Fibroblast of villous mesenchyme (primary cell): ENCODE measurements around the gene COPE. TPM values are rescaled to one million over a fixed set of nuclear protein-coding genes. Genes with fewer than 3 reads are reported as not detected.
A peak's percentile ranks its signal among the peaks of the same experiment; 100 is the strongest.

Source experiments
- DNase-seq: peaks from one replicate; pipeline ENCODE4 v3.0.0-alpha.2; 2010; ENCODE audit warnings: low read depth
- H3K4me3 ChIP-seq: 2 replicates; pipeline ENCODE4 v1.5.1; 2011; ENCODE audit warnings: low read depth, mild to moderate bottlenecking, low read length
- CTCF ChIP-seq: IDR thresholded peaks from 2 replicates; pipeline ENCODE4 v1.5.1; 2012; ENCODE audit warnings: low read depth, mild to moderate bottlenecking, low read length; ENCODE audit not compliant: insufficient read depth
- total RNA-seq: library from RNA; depleted of rRNA; stranded (reverse); fragments of >200 nt; gene quantifications from 2 replicates; pipeline ENCODE4 v1.2.3, GENCODE V29; 2012

The COPE gene
- total RNA-seq, 1 donor: 222 TPM

- DNase-seq: no peak
- TF ChIP-seq CTCF: no peak
- H3K4me3 ChIP-seq: no peak overlapping the region
These were observed 58.5 kb downstream of the COPE start for GRCh38 chr19:18860725-18861124.

DNA sequence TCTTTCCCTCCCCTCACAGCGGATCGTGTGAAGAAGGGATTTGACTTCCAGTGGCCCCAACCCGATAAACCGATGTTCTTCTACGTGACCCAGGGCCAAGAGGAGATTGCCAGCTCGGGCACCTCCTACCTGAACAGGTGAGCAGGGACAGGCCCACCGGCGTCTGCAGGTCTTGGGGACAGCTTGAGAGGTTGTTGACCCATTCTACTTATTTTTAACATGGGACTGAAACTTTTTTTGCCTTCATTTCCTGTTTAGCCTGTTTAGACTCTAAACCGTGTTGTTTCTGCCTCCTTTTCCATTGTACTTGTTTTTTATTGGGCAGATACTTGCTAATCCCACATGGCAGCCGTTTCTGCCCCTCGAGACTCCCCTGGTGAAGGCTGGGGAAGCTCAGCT lies 58.9 kb downstream of the COPE start:
- DNase-seq: no peak
- no peak for TF ChIP-seq CTCF
- no peak overlapping the region for H3K4me3 ChIP-seq

DNA sequence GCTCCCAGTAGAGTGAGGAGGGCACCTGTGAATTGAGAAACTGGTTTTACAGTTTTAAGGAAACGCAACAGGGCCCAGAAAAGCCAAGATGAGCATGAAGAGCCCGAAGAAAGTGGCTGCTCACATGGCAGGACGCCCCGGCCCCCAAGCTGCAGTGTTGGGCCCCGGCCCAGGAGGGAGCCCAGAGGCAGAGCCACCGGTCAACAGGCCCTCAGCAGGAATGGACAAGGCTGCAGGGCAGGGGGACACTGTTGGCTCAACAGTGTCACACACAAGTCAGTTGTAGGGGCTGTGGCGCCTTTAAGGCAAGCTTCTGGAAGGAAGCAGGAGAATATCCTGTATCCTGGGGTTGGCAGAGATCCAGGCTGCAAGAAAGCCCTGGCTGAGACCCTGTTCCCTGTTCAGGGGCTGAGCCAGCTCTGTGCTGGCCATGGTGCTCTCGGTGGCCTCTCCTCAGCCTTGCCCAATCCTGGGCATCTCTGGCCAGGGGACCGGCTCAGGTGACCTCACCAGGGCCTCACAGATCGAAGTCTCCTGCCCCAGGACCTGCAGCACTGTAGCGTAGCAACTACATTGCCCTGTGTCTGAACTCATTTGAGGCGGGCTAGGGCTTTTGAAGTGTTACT lies 59.4 kb downstream of the COPE start:
- no peak overlapping the region for H3K4me3 ChIP-seq
- DNase-seq: no peak
- no peak for TF ChIP-seq CTCF

DNA sequence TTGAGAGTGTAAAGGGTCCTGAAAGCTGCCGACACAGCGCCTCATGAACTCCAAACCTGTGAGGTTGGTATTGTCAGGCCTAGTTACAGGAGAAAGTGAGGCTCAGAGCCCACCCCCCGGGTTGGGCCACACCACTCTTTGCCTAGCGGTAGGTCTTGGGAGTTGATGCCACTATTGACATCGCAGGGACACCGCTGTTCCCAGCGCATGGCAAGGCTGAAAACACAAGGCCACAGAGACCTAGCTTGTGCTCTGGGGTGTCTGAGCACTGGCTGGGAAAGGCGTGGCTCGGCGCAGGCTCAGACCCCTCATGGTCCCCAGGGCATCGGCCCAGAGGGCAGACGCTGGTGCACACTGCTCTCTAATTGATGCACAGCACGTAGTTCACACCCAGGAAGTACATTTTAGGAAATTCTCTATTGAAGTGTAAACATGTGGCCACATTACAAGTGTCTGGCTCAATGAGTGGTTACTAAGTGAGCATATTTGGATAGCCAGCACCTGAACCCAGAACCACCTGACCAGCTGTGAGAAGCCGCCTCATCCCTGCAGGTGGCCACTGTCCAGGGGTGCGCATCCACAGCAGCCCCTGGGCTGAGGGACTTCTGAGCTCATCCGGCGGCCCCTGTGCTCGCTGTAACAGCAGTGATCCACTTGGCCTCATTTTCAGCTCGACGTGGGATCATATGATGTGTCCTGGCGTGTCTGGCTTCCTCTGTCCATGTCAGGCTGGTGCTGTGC lies 60.1 kb downstream of the COPE start:
- no peak for TF ChIP-seq CTCF
- no peak overlapping the region for H3K4me3 ChIP-seq
- DNase-seq: no peak

DNA sequence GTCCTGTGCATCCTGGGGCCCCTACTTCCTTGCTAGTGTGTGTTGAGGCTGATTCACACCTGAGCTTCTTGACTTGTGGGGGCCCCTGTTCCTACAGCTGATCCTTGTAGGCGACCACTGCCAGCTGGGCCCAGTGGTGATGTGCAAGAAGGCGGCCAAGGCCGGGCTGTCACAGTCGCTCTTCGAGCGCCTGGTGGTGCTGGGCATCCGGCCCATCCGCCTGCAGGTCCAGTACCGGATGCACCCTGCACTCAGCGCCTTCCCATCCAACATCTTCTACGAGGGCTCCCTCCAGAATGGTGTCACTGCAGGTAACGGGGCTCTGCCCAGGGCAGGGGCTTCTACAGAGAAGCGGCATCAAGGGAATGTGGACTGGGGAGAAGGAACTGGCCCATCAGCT lies 62.0 kb downstream of the COPE start:
- H3K4me3 ChIP-seq: no peak overlapping the region
- no peak for DNase-seq
- TF ChIP-seq CTCF: no peak

DNA sequence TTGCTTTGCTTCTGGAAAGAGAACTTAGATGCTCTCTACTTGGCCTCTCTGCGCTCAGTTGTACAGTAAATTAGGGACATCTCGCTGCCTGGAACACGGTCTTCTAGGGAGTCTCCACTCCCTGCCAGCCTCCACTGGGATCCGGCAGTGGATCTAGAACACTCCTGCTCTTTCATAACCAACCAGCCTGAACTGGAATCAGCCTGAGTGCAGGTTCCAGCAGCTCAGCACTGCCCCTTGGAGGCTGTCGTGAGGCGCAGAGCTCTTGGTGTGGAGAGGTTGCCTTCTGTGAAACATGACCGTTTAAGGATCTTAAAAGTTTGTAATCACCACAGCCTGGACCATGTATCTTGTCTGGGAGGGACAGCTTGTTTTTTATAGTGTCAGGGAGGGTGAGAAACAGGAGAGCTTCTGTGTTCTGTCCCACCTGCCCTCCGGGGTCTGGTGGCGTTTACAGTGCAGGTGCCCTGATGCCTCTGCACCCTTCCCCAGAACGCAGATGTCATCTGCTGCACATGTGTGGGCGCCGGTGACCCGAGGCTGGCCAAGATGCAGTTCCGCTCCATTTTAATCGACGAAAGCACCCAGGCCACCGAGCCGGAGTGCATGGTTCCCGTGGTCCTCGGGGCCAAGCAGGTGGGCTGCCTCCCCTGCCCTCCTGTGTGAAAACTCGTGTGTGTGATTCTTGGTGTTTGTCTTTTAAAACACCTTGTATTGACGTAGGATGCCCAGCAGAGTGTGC lies 62.6 kb downstream of the COPE start:
- DNase-seq: peak; percentile 46
- H3K4me3 ChIP-seq: no peak overlapping the region
- TF ChIP-seq CTCF: peak; percentile 47
